GF-D8 (cell line): ENCODE data around the gene TDRD9.

Experiments used
- DNase-seq: peaks from one replicate; lab custom pipeline; 2025; lab: John Stamatoyannopoulos, UW

TDRD9 gene

DNA sequence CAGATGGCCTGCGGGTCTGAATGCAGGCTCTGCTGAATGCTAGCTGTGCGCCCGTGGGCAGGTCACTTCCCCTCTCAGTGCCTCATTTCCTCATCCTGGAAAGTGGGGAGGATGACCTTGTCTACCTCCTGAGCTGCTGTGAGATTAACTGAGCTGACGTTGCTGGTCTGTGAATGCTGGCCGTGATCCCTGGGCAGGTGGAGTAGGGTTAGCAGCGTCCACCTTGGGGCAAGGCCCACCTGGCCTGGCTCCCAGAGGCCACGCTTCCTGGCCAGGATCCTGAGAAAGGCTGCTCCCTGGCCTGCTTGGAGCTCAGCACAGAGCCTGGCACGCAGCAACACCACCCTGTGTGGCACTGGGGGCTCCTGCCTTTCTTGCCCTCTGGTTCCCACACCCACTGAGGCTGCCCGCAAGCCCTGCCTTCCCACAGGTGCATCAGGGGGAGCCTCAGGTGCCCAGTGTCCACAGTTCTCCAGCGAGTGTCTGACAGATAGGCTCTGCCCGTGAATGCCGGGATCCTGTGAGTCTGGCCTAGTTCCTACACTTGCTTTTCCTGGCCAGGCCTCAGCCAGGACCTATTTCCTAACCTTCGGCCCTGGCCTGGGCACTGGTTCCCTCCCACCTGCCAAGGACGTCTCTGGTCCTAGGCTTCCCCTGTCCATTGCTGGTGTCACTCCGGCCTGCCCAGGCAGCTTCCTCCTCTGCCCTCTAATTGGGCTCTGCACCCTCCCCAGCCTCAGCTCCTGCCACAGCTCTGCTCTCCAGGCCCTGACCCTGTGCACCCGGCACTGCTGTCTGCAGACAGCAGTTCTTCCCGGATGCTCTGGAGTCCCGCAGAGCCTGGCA is 37.2 kb upstream of the TDRD9 start:
- no peak for DNase-seq

DNA sequence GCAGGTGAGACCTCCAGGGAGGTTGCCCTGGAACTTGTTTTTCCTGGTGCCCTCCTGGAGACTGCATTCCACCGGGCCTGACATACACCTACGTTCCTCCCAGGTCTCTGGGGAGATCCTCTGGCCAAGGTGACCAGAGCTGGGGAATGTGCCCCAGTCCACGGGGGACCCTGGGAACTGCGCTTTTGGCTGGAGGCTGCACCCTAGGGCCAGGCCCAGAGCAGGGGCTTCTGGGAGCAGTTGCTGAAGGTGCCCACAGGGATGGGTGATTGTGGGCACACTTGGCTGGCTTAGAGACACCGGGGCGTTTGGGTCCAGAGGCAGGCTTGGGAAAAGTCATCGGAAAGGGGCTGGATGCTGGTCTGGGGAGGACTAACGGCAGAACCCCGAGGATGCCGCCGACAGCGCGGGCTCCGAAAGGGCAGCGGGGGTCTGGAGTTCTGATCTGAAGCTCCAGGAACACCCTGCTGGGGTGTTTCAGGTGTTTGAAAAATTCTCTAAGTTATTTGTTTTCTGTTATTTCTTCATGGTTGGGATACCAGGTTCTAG is 36.5 kb upstream of the TDRD9 start:
- no peak for DNase-seq

DNA sequence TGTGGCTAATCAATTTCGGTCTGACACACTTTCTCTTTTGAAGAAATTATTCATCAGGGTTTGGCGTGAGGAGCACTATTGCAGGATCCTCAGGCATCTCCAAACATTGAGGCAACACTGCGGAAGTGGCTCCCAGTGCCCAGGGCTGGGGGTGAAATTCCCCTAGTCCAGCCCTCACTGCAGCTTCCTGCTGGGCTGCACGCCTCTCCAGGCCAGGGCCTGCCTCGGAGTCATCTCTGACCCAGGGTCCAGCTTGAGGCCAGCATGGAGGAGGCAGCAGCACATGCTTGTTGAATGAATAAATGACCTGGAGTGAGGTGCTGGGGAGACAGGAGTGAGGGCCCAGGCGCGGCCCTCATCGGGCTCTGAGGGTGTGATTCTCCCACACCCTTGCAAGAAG is 36.0 kb upstream of the TDRD9 start:
- DNase-seq: no peak

DNA sequence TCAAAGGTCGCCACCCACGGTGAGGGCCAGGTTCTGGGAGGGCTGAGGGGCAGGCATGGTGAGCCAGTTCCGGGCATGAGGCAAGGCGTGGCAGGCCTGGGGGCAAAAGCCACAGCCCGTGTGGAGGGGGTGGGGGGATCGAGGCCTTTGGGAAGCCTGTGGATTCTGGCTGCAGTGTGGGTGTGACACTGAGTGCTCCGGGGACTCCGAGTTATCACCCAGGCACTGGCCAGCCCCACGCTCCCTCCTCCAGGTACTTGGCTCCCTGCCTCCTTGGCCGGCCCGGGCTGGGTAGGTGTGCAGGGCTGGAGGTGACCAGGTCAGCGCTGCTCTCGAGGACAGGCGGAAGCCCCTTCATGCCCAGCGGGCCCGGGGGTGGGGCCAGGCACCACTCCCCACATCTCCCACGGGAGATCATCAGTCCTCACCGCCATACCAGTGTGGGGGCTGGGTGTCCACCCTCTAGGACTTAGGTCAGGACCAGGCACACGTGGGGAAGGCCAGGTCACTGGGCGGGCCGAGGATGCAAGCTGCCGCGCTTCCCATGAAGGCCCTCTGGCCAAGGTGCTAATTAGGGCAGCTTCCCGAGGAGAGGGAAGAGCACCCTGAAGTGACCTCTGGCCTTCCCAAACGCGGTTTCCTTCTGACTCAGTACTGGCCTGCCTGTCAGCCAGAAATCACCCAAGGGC is 34.1 kb upstream of the TDRD9 start:
- DNase-seq: no peak

DNA sequence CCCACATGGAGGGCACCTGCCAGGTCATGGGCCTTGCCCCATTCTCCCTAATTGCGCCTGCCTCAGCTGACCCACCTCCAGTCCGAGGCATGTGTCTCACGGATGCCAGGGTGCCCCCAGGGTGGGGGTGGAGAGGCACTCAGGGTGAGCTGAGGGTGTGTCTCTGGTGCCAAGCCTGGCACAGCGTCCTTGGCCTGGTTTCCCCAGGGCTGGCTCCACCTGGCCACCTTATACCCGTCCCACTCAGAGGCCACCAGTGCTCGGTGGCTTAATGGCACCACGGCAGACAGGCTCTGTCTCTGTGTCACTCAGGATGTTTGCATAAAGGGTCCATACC is 33.6 kb upstream of the TDRD9 start:
- DNase-seq: no peak

DNA sequence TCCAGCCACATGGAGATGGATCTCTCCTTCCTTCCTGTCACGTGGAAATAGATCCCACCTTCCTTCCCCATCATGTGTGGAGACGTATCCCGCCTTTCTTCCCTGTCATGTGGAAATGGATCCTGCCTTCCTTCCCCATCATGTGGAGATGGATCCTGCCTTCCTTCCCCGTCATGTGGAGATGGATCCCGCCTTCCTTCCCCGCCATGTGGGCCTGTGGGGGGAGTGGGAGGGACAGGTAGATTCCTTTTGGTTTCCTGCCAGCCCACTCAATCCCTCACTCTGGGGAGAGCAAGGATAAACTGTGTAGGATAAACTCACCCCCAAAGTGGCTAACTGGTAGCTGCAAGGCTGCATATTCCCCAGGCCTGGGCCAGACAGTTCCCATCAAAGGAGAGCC is 31.7 kb upstream of the TDRD9 start:
- DNase-seq: no peak

DNA sequence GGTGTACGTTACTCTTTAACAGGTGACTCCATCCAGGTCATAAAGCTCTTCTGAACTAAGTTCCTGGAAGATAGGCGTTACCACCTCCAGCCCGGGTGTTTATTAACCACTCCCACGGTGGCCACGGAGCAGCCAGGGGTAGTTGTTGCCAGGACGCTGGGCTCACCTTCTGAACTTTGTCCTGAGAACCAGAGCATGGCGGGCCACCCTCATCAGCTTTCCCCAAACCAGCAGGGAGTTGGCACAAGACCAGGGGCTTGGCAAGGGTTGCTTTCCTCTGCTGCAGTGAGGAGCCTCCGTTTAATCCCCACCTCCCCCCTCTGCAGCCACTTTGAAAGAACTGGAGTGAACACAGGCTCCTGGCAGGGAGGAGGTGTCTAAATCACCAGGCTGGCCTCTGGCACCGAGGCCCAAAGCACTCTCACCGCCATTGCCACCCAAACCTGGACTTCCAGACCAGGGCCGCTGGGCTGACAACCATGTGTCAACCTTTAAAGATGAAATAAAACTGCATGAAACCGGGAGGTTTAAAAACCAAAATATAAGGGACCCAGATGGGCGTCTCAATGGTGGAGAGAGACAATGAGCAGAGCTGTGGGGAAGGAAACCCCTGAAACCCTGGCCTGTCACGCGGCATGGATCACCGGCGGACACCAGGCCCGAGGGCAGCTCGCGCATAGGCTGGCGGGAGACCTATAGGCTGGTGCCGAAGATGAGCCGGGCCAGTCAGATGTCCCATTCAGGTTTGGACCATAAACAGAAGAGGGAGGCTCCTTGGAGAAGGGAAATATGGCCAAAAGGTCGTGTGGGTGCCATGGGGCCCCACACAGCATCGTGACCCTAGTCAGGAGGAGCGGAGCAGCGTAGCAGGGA is 30.9 kb upstream of the TDRD9 start:
- no peak for DNase-seq

DNA sequence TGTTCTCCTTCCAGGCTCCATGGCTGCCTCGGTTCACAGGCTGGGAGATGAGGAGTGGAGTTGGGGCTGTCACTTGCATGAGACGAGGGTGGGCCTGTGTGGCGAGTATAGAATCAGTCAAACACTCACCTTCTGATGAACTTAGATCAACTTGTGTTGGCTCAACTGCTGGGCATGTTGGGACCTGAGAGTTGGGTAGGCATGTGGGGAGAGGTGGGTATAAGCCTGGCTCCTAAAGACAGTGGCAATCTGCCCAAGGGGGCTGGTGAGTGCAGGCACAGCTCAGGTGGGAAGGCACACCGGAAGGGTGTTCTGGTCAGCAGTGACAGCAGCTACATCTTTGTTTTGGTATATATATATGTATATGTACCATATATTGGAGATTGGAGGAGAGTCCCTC is 30.1 kb upstream of the TDRD9 start:
- no peak for DNase-seq

DNA sequence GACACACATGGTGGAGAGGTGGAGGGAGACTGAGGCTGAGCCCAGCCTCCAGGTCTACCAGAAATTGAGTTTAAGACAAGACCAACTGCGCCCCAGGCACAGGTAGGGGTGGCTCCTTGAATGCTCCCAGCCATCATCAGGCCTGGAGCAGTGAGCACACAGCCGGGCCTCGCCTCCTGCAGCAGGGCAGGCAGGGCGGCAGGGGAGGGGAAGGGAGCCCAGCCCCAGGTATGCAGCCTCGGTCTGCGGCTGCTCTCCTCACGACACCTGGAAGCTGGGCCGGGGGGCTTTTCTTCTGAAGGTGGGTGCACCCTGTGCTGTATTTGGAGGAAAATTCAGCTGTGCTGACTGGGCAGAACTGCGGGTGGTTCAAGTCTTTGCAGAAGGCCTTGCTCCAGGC is 29.5 kb upstream of the TDRD9 start:
- DNase-seq: no peak

DNA sequence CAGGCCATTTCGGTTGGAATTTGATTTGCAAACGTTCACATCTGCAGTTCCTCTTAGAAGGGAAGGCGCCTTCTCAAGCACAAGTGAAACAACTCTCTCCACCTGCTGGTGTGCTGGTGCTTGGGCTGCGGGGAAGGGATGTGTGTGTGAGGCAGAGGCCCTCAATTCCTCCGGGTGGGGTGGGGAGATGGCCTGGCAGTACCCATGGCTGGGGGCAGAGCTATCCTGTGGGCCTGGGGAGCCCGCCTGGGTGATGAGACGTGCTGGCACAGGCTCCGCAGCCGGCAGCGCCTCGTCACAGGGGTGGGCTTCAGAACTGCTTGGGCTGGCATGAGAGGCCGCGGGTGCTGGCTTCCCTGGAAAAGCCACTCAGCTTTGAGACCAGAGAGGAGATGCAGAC is 28.9 kb upstream of the TDRD9 start:
- no peak for DNase-seq

DNA sequence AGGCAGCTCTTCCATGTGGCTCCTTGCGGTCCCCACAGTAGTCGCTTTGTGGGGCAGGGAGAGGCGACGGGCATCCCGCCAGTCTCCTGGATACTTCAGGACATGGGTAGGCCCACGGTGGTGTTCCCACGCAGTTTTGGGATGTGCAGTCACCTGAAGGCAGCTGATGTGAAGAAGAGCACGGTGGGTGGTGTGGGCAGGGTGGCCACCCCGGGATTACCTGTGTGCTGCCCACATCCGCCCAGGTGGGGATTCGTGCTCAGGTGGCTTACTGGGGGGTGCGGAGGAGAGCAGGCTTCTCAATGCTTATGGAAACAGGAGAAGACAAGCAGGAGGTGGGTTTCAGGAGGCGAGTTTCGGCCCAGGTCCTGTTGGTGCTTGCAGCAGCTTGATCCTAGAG is 28.4 kb upstream of the TDRD9 start:
- DNase-seq: no peak

DNA sequence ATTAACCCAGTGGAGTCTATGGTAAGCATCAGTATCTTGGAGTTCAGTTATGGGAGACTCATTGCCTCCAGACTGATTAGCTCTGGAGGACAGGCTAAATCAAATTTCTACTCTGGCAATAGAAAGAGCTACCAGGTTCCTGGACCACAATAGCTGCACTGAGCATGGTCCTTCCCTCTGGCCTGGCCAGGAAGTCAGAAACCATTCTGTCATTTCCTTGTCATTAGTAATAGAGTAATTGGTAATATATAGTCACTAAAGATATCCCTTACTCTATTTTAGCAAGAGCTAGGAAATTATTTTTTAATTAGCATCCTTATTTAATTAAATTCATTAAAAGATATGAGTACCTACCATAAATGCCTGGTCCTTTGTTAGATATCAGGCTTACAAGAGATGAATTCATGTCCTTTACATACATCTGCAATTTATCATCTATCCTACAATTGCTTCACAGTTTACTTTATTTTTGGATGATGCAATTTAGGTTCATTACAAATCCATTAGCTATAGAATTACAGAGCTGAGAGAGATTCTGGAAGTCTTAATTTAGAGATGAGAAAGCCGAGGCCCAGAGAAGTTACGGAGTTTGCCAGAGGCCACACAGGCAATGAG is 23.7 kb upstream of the TDRD9 start:
- no peak for DNase-seq

DNA sequence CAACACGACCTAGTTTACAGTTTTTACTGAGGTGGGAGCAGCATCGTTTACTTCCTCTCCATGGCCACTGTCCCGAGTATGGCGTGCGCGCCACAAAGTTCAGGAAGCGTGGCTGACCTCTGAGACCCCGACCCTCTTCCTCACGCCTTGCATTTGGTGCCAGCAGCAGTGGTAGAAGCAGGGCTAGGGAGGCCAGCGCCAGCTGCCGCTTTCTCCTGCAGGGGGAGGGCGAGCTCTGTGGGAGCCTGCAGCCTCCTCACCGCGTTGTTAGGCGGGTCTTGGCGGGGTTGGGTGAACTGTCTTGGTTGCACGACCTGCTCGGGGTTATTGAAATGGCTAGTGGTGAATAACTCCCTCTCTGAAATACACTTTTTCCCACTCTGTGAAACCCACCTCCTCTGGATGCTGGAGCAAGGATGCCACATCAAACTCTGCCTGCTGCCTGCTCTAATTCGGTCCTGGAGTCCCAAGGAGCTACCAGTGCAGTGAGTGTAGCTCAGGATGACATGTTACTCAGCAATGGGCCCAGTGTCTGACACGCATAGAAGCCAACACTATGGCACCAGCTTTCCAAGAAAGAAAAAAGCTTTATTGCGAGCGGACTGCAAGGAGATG is 22.3 kb upstream of the TDRD9 start:
- no peak for DNase-seq

DNA sequence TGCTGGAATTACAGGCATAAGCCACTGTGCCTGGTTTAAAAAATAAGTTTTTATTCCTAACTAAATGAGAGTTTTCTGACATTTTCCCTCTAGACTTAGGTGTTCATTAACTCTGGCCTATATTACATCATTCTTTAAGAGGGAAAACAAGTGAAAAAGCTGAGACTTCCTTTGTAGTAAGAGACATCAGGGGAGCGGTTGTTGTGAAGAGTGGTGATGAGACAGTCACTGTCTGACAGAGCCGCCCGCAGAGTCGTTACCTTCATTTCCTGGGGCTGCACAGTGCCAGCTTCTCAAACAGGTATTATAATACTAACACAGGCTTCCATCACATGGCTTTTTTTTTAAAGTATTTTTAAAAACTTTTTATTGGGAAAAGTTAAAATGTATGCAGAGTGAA is 19.7 kb upstream of the TDRD9 start:
- no peak for DNase-seq

DNA sequence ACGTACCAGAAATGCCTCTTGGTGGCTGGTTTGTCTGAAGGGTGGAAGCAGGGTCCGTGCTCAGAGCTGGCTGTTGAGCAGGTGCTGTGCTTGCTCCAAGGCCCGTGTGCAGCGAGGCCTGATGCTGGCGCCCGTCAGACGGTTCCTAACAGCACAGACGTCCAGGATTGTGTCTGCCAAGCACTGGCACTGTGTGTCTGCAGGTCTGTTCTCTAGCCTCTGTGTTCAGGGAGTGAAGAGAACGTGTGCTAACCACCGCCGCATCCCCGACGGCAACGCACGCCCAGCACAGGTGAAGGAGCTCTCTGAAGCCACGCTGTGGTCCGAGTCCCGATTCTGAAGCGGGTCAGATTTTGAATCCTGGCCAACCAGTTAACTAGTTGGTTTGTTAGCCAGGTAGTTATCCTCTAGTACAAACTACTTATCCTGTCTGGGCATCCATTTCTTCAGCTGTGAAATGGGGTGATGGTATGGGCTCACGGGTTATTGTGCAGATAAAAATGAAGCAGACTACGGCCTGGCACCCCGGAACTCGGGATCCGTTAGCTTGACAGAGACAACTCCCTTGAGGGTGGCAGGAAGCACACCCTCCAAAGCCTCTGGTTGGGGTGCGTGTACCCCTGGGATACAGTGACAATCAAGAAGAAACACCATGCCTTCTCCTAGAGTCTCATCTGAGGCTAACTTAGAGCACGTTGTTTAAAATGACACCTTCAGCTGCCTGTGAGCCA is 18.6 kb upstream of the TDRD9 start:
- no peak for DNase-seq

DNA sequence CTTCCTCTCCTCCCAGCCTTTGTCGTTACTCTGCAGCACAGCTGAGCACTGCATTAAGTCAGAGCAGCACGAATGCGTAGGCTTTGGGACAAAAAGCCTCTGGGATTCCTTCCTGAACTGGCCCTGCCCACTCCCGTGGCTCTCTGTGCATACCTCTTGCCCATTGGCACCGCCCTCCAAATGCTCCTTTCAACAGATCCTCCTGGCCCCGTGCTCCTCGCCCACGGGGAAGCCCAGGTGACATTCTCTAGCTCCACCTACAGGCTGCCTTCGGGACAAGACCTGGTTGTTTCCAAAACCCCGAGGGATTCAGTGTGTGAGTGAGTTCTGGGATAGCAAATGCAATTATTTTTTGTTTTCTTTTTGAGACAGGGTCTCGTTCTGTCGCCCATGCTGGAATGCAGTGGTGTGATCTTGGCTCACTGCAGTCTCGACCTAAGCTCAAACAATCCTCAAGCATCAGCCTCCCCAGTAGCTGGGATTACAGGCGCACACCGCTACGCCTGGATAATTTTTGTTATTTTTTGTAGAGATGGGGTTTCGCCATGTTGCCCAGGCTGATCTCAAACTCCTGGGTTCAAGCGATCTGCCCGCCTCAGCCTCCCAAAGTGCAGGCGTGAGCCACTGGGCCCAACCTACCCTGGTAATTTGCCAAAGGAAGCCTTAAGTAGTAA is 17.9 kb upstream of the TDRD9 start:
- DNase-seq: no peak

DNA sequence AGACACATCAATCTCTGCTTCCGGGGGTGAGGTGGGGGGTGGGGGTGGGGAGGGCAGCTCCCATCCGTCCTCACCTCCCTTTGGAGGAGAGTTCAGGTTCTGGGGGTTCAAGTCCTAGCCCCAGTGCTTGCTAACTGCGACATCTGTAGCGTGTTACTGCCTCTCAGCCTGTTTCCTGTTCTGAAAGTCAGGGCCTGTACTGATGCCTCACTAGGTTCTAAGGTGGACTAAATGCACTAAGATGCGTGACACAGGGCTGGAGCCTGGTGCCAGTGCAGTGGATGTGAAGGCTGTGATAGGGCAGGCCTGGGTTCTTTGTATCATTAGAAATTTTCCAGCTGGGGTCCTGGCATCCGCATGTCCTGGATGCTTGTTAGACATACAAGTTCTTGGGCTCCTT is 17.3 kb upstream of the TDRD9 start:
- DNase-seq: no peak

DNA sequence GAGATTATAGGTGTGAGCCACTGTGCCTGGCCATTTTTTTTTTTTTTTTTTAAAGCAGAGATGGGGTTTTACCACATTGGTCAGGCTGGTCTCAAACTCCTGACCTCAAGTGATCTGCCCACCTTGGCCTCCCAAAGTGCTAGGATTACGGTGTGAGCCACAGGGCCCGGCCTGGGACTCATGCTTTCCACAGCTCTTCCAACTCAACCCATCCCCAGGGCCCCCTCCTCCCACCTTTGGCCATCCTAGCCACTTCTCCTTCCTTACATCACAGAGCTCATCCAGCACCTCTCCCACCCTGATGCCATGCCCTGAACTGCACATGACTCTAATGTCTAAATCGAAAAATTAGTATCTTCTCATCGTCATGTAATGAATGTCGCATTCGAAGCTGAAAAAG is 12.6 kb upstream of the TDRD9 start:
- no peak for DNase-seq

DNA sequence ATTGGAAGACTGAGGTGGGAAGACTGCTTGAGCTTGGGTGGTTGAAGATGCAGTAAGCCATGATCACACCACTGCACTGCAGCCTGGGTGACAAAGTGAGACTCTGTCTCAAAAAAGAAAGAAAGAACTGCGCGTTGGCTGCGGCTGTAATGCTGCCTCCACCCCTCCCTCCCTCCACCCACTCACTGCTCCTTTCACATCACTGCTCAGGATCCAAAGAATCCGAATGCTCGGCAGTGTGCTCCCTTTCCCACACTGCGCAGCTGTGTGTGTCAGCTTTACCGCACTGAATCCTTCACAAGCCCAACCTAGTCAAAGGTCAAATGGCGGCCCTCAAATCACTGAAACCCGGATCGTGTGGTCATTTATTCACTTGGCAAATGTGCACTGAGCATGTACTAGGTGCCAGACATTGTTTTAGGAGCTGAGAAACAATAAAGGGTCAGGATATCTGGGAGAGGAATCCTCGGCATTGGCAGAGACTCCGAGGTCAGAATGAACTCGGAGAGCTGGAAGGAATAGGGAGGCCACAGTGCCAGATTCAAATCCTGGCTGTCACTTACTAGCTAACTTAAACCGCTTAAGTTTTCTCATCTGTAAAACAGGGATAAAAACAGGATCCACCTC is 11.5 kb upstream of the TDRD9 start:
- DNase-seq: no peak
